HG02884 (cell line): ENCODE results near the gene FAM118B.
A peak's percentile ranks its signal among the peaks of the same experiment; 100 is the strongest.

Experiments used
- ATAC-seq: cut with Tn5 transposase; IDR thresholded peaks from one replicate; pipeline ENCODE4 v1.9.1; 2021; ENCODE audit warnings: mild to moderate bottlenecking, moderate library complexity; ENCODE audit not compliant: unreplicated experiment

The FAM118B gene

GRCh38 chr11:126186025-126186698, 25.4 kb upstream of the FAM118B start:
- ATAC-seq = no peak

GRCh38 chr11:126186708-126187529, 24.7 kb upstream of the FAM118B start:
- ATAC-seq = no peak

- peak; percentile 83 for ATAC-seq
These were observed 23.1 kb upstream of the FAM118B start for GRCh38 chr11:126188332-126189108.

GRCh38 chr11:126189109-126189929, 22.3 kb upstream of the FAM118B start:
- peak; percentile 42 for ATAC-seq

- no peak for ATAC-seq
These were observed 20.8 kb upstream of the FAM118B start for GRCh38 chr11:126190792-126191191.

- ATAC-seq = no peak
These were observed 20.1 kb upstream of the FAM118B start for GRCh38 chr11:126191379-126192073.

GRCh38 chr11:126192361-126192760, 19.2 kb upstream of the FAM118B start:
- no peak for ATAC-seq

- no peak for ATAC-seq
These were observed 18.5 kb upstream of the FAM118B start for GRCh38 chr11:126193038-126193478.

- ATAC-seq = no peak
These were observed 17.4 kb upstream of the FAM118B start for GRCh38 chr11:126194121-126194543.

GRCh38 chr11:126195119-126195518, 16.5 kb upstream of the FAM118B start:
- no peak for ATAC-seq

GRCh38 chr11:126197277-126197939, 14.2 kb upstream of the FAM118B start:
- no peak for ATAC-seq

- ATAC-seq = no peak
These were observed 12.9 kb upstream of the FAM118B start for GRCh38 chr11:126198648-126199047.

- ATAC-seq = no peak
These were observed 8.8 kb upstream of the FAM118B start for GRCh38 chr11:126202646-126203359.

GRCh38 chr11:126205359-126205758, 6.2 kb upstream of the FAM118B start:
- no peak for ATAC-seq

GRCh38 chr11:126207896-126208295, 3.7 kb upstream of the FAM118B start:
- no peak for ATAC-seq

GRCh38 chr11:126210871-126211235, 729 bp upstream of the FAM118B start:
- no peak for ATAC-seq

GRCh38 chr11:126212089-126212660, 593 bp downstream of the FAM118B start:
- ATAC-seq = no peak

- no peak for ATAC-seq
These were observed 2.9 kb downstream of the FAM118B start for GRCh38 chr11:126214441-126214840.
